Loucy (cell line): ENCODE results near the gene TTLL1.

Source experiments
- H2AFZ ChIP-seq: fragments of 200-600 bp; sonication (generic); 2 replicates; pipeline ENCODE4 v1.6.0; 2016; ENCODE audit warnings: antibody characterized with exemption, mild to moderate bottlenecking, low read length, moderate library complexity
- H3F3A ChIP-seq: fragments of 200-600 bp; 2 replicates; pipeline ENCODE4 v1.6.0; 2016; ENCODE audit warnings: antibody characterized with exemption, low read depth, mild to moderate bottlenecking
- H3K27me3 ChIP-seq: fragments of 200-600 bp; sonication (generic); 2 replicates; pipeline ENCODE4 v1.6.1; 2014; ENCODE audit warnings: low read length, mild to moderate bottlenecking; ENCODE audit not compliant: insufficient read depth, poor library complexity, severe bottlenecking
- H3K36me3 ChIP-seq: fragments of 200-600 bp; sonication (generic); 2 replicates; pipeline ENCODE4 v1.6.1; 2016; ENCODE audit warnings: low read length; ENCODE audit not compliant: insufficient read depth
- H3K4me1 ChIP-seq: fragments of 200-600 bp; sonication (generic); 2 replicates; pipeline ENCODE4 v1.5.1; 2014; ENCODE audit warnings: low read length, mild to moderate bottlenecking; ENCODE audit not compliant: insufficient read depth, poor library complexity, severe bottlenecking
- H3K4me2 ChIP-seq: fragments of 200-600 bp; sonication (generic); 2 replicates; pipeline ENCODE4 v1.6.0; 2014; ENCODE audit warnings: antibody characterized with exemption, low read length, low read depth, mild to moderate bottlenecking; ENCODE audit not compliant: poor library complexity, severe bottlenecking
- H3K4me3 ChIP-seq: fragments of 200-600 bp; sonication (generic); 2 replicates; pipeline ENCODE4 v1.5.1; 2014; ENCODE audit warnings: low read length, mild to moderate bottlenecking, mixed read lengths; ENCODE audit not compliant: poor library complexity, severe bottlenecking
- H3K79me2 ChIP-seq: fragments of 200-600 bp; sonication (generic); 2 replicates; pipeline ENCODE4 v1.6.1; 2014; ENCODE audit warnings: low read length; ENCODE audit not compliant: insufficient read depth
- H3K9ac ChIP-seq: fragments of 200-600 bp; sonication (generic); 2 replicates; pipeline ENCODE4 v1.6.0; 2014; ENCODE audit warnings: mild to moderate bottlenecking, low read depth, low read length, moderate library complexity; ENCODE audit not compliant: poor library complexity, severe bottlenecking
- H3K9me2 ChIP-seq: fragments of 200-600 bp; sonication (generic); replicated peaks from 2 replicates; pipeline ENCODE4 v1.6.1; 2016; ENCODE audit warnings: low read depth, low read length, mixed read lengths
- H3K9me3 ChIP-seq: fragments of 200-600 bp; sonication (generic); 2 replicates; pipeline ENCODE4 v1.6.1; 2014; ENCODE audit warnings: mild to moderate bottlenecking, antibody characterized with exemption, low read length, low read depth; ENCODE audit not compliant: insufficient read depth
- H4K20me1 ChIP-seq: fragments of 200-600 bp; sonication (generic); 2 replicates; pipeline ENCODE4 v1.6.0; 2014; ENCODE audit warnings: antibody characterized with exemption, low read length, mild to moderate bottlenecking; ENCODE audit not compliant: insufficient read depth, poor library complexity, severe bottlenecking
- EZH2phosphoT487 ChIP-seq: fragments of 200-600 bp; IDR thresholded peaks from 2 replicates; pipeline ENCODE4 v1.6.1; 2018; ENCODE audit warnings: antibody characterized with exemption, mild to moderate bottlenecking, moderate library complexity, borderline replicate concordance
- TF ChIP-seq, protein P1 (sequence below): fragments of 200-600 bp; sonication (generic); conservative IDR thresholded peaks from 2 replicates; pipeline ENCODE4 v1.5.1; 2014; ENCODE audit warnings: mild to moderate bottlenecking, antibody characterized with exemption, low read length

Gene TTLL1

DNA sequence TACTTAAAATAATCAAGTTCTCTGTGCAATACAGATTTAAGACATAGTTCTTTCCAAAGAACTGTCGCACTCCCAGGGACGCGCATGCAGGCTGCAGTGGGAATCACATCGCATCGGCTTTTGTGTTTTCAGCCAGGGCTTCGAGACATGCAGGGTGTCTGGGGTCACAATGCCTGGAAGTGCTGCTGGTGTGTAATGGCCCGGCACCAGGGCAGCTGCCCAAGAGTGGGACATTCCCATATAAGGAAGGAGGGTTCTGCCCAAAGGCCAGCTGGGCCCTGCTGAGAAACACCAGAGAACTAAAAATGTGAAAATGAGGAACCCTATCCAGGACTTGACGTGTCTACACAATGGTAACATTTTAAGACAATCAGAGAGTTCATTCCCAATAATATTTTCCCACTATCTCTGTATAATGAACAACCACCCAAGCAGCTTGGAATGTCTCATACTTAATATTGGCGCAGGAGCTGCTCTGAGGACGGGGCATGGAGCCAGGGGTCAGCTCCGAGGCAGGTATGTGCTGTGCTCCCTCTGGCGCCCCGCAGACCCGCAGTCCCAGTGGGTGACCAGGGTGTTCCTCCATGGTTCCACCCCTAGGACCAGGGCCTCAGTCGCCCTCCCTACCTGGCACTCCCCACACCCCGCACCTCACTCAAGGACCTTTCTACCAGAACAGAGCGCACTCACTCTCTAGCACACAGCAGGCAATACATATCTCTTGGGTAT is 42.7 kb upstream of the TTLL1 start:
- H3K9me2 ChIP-seq: no peaks in the 10 kb centered on the region
- H3K4me2 ChIP-seq: no peak overlapping the region
- H3K4me3 ChIP-seq: no peak overlapping the region
- H3K4me1 ChIP-seq: peaks cover 17% of the 10 kb centered on the region
- no peaks in the 10 kb centered on the region for H4K20me1 ChIP-seq
- no peak for TF ChIP-seq EZH2phosphoT487
- TF ChIP-seq, protein P1, sequence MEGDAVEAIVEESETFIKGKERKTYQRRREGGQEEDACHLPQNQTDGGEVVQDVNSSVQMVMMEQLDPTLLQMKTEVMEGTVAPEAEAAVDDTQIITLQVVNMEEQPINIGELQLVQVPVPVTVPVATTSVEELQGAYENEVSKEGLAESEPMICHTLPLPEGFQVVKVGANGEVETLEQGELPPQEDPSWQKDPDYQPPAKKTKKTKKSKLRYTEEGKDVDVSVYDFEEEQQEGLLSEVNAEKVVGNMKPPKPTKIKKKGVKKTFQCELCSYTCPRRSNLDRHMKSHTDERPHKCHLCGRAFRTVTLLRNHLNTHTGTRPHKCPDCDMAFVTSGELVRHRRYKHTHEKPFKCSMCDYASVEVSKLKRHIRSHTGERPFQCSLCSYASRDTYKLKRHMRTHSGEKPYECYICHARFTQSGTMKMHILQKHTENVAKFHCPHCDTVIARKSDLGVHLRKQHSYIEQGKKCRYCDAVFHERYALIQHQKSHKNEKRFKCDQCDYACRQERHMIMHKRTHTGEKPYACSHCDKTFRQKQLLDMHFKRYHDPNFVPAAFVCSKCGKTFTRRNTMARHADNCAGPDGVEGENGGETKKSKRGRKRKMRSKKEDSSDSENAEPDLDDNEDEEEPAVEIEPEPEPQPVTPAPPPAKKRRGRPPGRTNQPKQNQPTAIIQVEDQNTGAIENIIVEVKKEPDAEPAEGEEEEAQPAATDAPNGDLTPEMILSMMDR: no peak
- no peaks in the 10 kb centered on the region for H3K9me3 ChIP-seq
- no peaks in the 10 kb centered on the region for H3K27me3 ChIP-seq
- no peaks in the 10 kb centered on the region for H3F3A ChIP-seq
- peaks cover 12% of the 10 kb centered on the region; the same call in 1 of the 2 replicates for H3K36me3 ChIP-seq
- H3K79me2 ChIP-seq: no peaks in the 10 kb centered on the region
- H3K9ac ChIP-seq: no peak overlapping the region
- H2AFZ ChIP-seq: no peak overlapping the region

DNA sequence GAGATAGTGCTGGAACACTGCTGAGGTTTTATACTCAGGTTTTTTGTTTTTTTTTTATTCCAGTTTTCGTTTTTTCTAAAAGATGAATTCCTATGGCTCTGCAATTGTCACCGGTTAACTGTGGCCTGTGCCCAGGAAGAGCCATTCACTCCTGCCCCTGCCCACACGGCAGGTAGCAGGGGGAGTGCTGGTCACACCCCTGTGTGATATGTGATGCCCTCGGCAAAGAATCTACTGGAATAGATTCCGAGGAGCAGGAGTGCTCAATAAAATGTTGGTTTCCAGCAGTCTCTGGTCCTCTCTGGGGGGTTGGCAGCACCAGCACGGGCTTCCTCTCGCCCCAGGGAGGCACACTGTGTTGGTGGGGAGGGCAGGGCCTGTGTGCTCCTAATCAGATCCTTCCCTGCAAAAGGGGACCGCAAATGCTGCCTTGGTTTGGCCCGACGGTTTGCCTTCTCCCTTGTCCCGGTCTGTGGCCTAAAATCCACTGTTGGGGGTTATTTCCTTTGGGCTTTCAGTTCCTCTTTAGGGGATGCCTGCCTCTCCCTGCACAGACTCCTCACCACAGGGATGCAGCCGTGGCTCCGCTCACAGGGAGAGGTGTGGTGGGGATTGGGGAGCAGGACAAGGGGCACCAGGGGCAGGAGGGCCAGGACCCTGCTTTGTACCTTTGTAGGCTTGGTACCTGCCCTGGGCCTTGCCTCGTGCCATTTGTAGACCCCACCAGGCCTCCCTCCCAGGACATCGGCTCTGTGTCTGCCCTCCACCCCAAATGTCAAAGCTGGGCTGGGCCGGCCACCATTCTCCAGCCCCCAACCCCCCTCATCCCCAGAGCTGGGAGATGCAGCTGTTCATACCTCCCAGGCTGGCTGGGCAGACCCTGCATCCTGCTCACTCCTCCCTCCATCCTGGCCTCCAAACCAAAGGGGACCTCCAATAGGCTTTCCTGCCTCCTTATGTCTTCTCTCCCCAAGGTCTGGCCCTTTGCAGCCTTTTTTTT is 40.5 kb upstream of the TTLL1 start:
- no peak overlapping the region for H3K9ac ChIP-seq
- peaks cover 17% of the 10 kb centered on the region for H3K4me1 ChIP-seq
- TF ChIP-seq, protein P1: no peak
- no peak for TF ChIP-seq EZH2phosphoT487

DNA sequence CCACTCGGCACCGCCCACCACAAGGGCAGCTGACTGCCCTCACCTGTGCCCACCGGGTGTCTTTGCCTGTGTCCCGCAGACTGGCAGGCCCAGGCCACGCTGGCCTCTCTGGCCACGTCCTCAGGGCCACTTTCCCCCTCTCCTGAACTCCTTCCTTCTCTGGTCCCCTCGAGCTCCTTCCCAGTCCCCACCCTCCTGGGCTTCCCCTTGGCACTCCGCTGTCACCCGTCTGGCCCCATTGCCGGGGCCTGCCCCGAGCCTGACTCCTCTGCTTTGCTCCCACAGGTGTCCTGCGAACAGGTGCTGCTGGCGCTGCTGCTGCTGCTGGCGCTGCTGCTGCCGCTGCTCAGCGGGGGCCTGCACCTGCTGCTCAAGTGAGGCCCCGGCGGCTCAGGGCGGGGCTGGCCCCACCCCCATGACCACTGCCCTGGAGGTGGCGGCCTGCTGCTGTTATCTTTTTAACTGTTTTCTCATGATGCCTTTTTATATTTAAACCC is 39.8 kb upstream of the TTLL1 start:
- Histone ChIP-seq H3K9me3 (no peaks in the 10 kb centered on the region), H3K4me3 (no peak overlapping the region), H3K9ac (no peak overlapping the region), H3K27me3 (no peaks in the 10 kb centered on the region), H3K4me2 (no peak overlapping the region), H3K36me3 (peaks cover 5% of the 10 kb centered on the region; the same call in 1 of the 2 replicates), H3K9me2 (no peaks in the 10 kb centered on the region), H4K20me1 (no peaks in the 10 kb centered on the region), H3F3A (no peaks in the 10 kb centered on the region), H2AFZ (no peak overlapping the region), H3K79me2 (no peaks in the 10 kb centered on the region), H3K4me1 (peaks cover 17% of the 10 kb centered on the region)
- TF ChIP-seq, protein P1: no peak
- TF ChIP-seq EZH2phosphoT487: no peak

More for the DNA sequence above, 40.5 kb upstream of the TTLL1 start:
- Histone ChIP-seq H3K27me3 (no peaks in the 10 kb centered on the region), H3K4me3 (no peak overlapping the region), H3K36me3 (peaks cover 8% of the 10 kb centered on the region; the same call in 1 of the 2 replicates), H3F3A (no peaks in the 10 kb centered on the region), H3K9me3 (no peaks in the 10 kb centered on the region), H3K9me2 (no peaks in the 10 kb centered on the region), H3K4me2 (no peak overlapping the region), H2AFZ (no peak overlapping the region), H4K20me1 (no peaks in the 10 kb centered on the region), H3K79me2 (no peaks in the 10 kb centered on the region)
